Endothelial cell of umbilical vein (primary cell): ENCODE results near the gene NTSR1.

Source experiments
- EZH2 ChIP-seq: IDR thresholded peaks from 2 replicates; pipeline ENCODE4 v1.6.1; 2012; ENCODE audit warnings: borderline replicate concordance, low read depth, mild to moderate bottlenecking, moderate library complexity, low read length, inconsistent platforms; ENCODE audit not compliant: severe bottlenecking
- FOS ChIP-seq: IDR thresholded peaks from 2 replicates; pipeline ENCODE4 v1.6.1; 2011; ENCODE audit warnings: mild to moderate bottlenecking, low read length, moderate library complexity, borderline replicate concordance; ENCODE audit not compliant: insufficient read depth
- JUN ChIP-seq: IDR thresholded peaks from 2 replicates; pipeline ENCODE4 v1.6.1; 2011; ENCODE audit warnings: borderline replicate concordance, low read depth; ENCODE audit not compliant: insufficient read length, insufficient read depth
- MYC ChIP-seq: IDR thresholded peaks from one replicate; pipeline ENCODE4 v1.6.1; 2011; ENCODE audit warnings: mild to moderate bottlenecking, low read depth, low read length
- POLR2A ChIP-seq: IDR thresholded peaks from 2 replicates; pipeline ENCODE4 v1.6.1; 2012; ENCODE audit warnings: low read depth, mild to moderate bottlenecking, control low read depth, low read length
- POLR2AphosphoS5 ChIP-seq: IDR thresholded peaks from 2 replicates; pipeline ENCODE4 v1.6.1; 2012; ENCODE audit warnings: low read depth, mild to moderate bottlenecking, control low read depth, low read length, moderate library complexity; ENCODE audit not compliant: insufficient read depth
- TF ChIP-seq, protein P1 (sequence below), 2 donors: IDR thresholded peaks; 1 replicate in 1 of 2; 2 replicates in 1 of 2; pipeline ENCODE4 v1.5.1; 2011; ENCODE audit warnings: low read length in 2 of 2, mild to moderate bottlenecking in 2 of 2, moderate library complexity in 2 of 2, control low read depth in 1 of 2, inconsistent platforms in 1 of 2, low read depth in 1 of 2; ENCODE audit not compliant: insufficient read depth in 1 of 2; ENCODE audit errors: extremely low read depth in 1 of 2
- TF ChIP-seq, protein P2 (sequence below): IDR thresholded peaks from 2 replicates; pipeline ENCODE4 v1.6.1; 2011; ENCODE audit not compliant: insufficient read depth, insufficient read length

DNA sequence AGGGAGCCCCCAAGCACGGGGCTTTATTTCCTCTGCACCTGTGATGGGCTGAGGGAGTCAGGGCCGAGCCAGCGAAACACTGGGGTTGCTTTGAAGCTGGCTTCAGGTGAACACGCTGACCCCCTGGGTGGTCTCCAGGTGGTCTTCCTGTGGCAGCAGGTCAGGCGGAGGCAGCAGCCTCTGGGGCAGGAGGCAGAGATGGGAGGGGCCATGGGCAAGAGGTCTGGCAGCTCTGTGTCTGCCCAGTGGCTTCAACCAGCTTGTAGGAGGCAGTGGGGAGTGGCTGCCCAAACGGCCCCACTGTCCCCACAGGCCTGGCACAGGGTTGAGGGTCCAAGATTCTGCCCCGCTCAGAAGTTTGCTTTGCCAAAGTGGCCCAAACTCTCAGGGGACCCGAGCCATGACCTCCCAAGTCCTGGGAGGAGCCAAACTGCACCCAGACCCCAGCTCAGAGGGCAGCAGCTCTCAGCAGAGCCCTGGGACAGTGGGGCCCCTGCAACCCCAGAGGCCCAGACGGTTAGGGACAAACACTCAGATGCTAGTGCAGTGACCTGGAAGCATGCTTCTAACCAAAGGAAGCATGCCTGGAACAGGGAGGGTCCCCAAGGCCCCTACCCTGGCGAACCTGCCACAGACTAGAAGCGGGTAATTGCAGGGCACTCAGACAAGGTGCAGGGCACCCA, 15.3 kb downstream of the NTSR1 start:
- no peak for TF ChIP-seq MYC
- TF ChIP-seq, protein P1, sequence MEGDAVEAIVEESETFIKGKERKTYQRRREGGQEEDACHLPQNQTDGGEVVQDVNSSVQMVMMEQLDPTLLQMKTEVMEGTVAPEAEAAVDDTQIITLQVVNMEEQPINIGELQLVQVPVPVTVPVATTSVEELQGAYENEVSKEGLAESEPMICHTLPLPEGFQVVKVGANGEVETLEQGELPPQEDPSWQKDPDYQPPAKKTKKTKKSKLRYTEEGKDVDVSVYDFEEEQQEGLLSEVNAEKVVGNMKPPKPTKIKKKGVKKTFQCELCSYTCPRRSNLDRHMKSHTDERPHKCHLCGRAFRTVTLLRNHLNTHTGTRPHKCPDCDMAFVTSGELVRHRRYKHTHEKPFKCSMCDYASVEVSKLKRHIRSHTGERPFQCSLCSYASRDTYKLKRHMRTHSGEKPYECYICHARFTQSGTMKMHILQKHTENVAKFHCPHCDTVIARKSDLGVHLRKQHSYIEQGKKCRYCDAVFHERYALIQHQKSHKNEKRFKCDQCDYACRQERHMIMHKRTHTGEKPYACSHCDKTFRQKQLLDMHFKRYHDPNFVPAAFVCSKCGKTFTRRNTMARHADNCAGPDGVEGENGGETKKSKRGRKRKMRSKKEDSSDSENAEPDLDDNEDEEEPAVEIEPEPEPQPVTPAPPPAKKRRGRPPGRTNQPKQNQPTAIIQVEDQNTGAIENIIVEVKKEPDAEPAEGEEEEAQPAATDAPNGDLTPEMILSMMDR (IDR thresholded peaks at IDR 0.05; ENCODE audit: extremely low read depth in 1 of 2, insufficient read depth in 1 of 2, low read depth in 1 of 2, low read length in 2 of 2): no peak
- no peak for TF ChIP-seq POLR2A
- TF ChIP-seq EZH2: no peak
- TF ChIP-seq POLR2AphosphoS5: no peak
- TF ChIP-seq, protein P2, sequence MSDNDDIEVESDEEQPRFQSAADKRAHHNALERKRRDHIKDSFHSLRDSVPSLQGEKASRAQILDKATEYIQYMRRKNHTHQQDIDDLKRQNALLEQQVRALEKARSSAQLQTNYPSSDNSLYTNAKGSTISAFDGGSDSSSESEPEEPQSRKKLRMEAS: no peak
- TF ChIP-seq JUN: no peak
- TF ChIP-seq FOS: no peak
